ENCODE measurements around the gene U2AF2. TPM values are rescaled to one million over a fixed set of nuclear protein-coding genes. Genes with fewer than 3 reads are reported as not detected.
A peak's percentile ranks its signal among the peaks of the same experiment; 100 is the strongest.

U2AF2 gene
- total RNA-seq, 1 experiment from 2014 or later, result 289 TPM

GRCh38 chr19:55684946-55685681 lies 30.3 kb downstream of the U2AF2 start:
- H3K4me3 ChIP-seq (ENCODE audit: low read depth, low read length), result no peak overlapping the region
- Mint-ChIP-seq H3K4me3 (ENCODE audit: unreplicated experiment) (no peak overlapping the region), H3K27ac (ENCODE audit: unreplicated experiment) (peak overlapping the region; percentile 94), H3K9me3 (ENCODE audit: unreplicated experiment) (no peaks in the 10 kb centered on the region), H3K27me3 (ENCODE audit: insufficient read depth, unreplicated experiment) (no peaks in the 10 kb centered on the region), H3K36me3 (ENCODE audit: insufficient read depth, unreplicated experiment) (peaks cover 85% of the 10 kb centered on the region), H3K4me1 (ENCODE audit: low read depth, unreplicated experiment) (peaks cover 46% of the 10 kb centered on the region)
- intact Hi-C loops (cut with micrococcal nuclease; ENCODE audit: unreplicated experiment), result loop anchor here (1.0 kb wide), 1 partner anchor 17 kb away; no protein-coding TSS in a partner anchor
- peaks cover 10% of the 10 kb centered on the region for H3K36me3 ChIP-seq (ENCODE audit: control insufficient read depth, insufficient read depth, low read length)
- TF ChIP-seq, protein P1, sequence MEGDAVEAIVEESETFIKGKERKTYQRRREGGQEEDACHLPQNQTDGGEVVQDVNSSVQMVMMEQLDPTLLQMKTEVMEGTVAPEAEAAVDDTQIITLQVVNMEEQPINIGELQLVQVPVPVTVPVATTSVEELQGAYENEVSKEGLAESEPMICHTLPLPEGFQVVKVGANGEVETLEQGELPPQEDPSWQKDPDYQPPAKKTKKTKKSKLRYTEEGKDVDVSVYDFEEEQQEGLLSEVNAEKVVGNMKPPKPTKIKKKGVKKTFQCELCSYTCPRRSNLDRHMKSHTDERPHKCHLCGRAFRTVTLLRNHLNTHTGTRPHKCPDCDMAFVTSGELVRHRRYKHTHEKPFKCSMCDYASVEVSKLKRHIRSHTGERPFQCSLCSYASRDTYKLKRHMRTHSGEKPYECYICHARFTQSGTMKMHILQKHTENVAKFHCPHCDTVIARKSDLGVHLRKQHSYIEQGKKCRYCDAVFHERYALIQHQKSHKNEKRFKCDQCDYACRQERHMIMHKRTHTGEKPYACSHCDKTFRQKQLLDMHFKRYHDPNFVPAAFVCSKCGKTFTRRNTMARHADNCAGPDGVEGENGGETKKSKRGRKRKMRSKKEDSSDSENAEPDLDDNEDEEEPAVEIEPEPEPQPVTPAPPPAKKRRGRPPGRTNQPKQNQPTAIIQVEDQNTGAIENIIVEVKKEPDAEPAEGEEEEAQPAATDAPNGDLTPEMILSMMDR (IDR thresholded peaks at IDR 0.05; ENCODE audit: insufficient read depth in 1 of 2, low read depth in 1 of 2, low read length in 1 of 2, severe bottlenecking in 1 of 2, unreplicated experiment in 1 of 2), result no peak
- no TSS peak for BruUV-seq (replicated peaks)
- ChIA-PET POLR2A (no interaction called here), CTCF (interaction anchor here (1.7 kb wide), 1 partner anchor 14 kb away, joined by 8 read pairs; no protein-coding TSS in a partner anchor)
- H3K27me3 ChIP-seq (replicated peaks; ENCODE audit: control insufficient read depth, insufficient read depth, low read length), result no peaks in the 10 kb centered on the region
- H3K9me3 ChIP-seq, result no peaks in the 10 kb centered on the region
- peaks cover 57% of the 10 kb centered on the region for H3K4me1 ChIP-seq
- no peak for DNase-seq

DNA sequence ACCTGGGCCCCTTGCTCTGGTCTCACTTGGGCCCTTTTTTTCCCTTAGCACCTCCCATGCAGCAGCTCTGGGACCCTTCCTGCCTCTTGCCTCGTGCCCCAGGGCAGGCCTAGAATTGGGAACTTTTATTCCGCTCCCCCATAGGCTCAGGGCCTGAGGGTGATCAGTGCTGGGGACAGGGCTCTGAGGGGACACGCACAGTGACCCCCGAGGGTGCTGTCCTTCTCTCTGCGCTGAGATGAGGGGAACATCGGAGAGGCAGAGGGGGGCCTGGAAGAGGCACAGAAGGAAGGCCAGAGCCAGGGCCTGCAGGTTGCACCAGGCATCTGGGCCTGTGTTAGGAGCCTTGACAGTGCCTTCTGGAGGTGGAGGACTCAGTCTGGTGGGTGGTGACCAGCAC lies 30.9 kb downstream of the U2AF2 start:
- Mint-ChIP-seq H3K4me1 (ENCODE audit: low read depth, unreplicated experiment) (peaks cover 46% of the 10 kb centered on the region), H3K27ac (ENCODE audit: unreplicated experiment) (peak overlapping the region; percentile 94), H3K27me3 (ENCODE audit: insufficient read depth, unreplicated experiment) (no peaks in the 10 kb centered on the region), H3K4me3 (ENCODE audit: unreplicated experiment) (no peak overlapping the region), H3K9me3 (ENCODE audit: unreplicated experiment) (no peaks in the 10 kb centered on the region), H3K36me3 (ENCODE audit: insufficient read depth, unreplicated experiment) (peaks cover 86% of the 10 kb centered on the region)
- H3K27me3 ChIP-seq (replicated peaks; ENCODE audit: control insufficient read depth, insufficient read depth, low read length), result no peaks in the 10 kb centered on the region
- no peaks in the 10 kb centered on the region for H3K9me3 ChIP-seq
- H3K4me3 ChIP-seq (ENCODE audit: low read depth, low read length), result no peak overlapping the region
- H3K4me1 ChIP-seq, result peaks cover 57% of the 10 kb centered on the region
- H3K36me3 ChIP-seq (ENCODE audit: control insufficient read depth, insufficient read depth, low read length), result peaks cover 10% of the 10 kb centered on the region
- no peak for DNase-seq
- no TSS peak for BruUV-seq (replicated peaks)
- ChIA-PET CTCF (no interaction called here), POLR2A (no interaction called here)
- intact Hi-C loops (cut with micrococcal nuclease; ENCODE audit: unreplicated experiment), result no loop called here
- TF ChIP-seq, protein P1 (IDR thresholded peaks at IDR 0.05; ENCODE audit: insufficient read depth in 1 of 2, low read depth in 1 of 2, low read length in 1 of 2, severe bottlenecking in 1 of 2, unreplicated experiment in 1 of 2), result no peak

- H3K27me3 ChIP-seq (replicated peaks; ENCODE audit: control insufficient read depth, insufficient read depth, low read length), result no peaks in the 10 kb centered on the region
- peaks cover 57% of the 10 kb centered on the region for H3K4me1 ChIP-seq
- Mint-ChIP-seq H3K36me3 (ENCODE audit: insufficient read depth, unreplicated experiment) (peaks cover 86% of the 10 kb centered on the region), H3K4me3 (ENCODE audit: unreplicated experiment) (no peak overlapping the region), H3K27ac (ENCODE audit: unreplicated experiment) (peak overlapping the region; percentile 94), H3K9me3 (ENCODE audit: unreplicated experiment) (no peaks in the 10 kb centered on the region), H3K27me3 (ENCODE audit: insufficient read depth, unreplicated experiment) (no peaks in the 10 kb centered on the region), H3K4me1 (ENCODE audit: low read depth, unreplicated experiment) (peaks cover 46% of the 10 kb centered on the region)
- ChIA-PET POLR2A (no interaction called here), CTCF (no interaction called here)
- no peaks in the 10 kb centered on the region for H3K9me3 ChIP-seq
- H3K4me3 ChIP-seq (ENCODE audit: low read depth, low read length), result no peak overlapping the region
- TF ChIP-seq, protein P1 (IDR thresholded peaks at IDR 0.05; ENCODE audit: insufficient read depth in 1 of 2, low read depth in 1 of 2, low read length in 1 of 2, severe bottlenecking in 1 of 2, unreplicated experiment in 1 of 2), result no peak
- BruUV-seq (replicated peaks), result no TSS peak
- intact Hi-C loops (cut with micrococcal nuclease; ENCODE audit: unreplicated experiment), result no loop called here
- no peak for DNase-seq
- peaks cover 10% of the 10 kb centered on the region for H3K36me3 ChIP-seq (ENCODE audit: control insufficient read depth, insufficient read depth, low read length)
Observed at GRCh38 chr19:55686311-55687050, 31.6 kb downstream of the U2AF2 start.
